Activated T-cell treated with anti-CD3 and anti-CD28 coated beads, Interleukin-2, amount 50 U/mL, for 4 hours (primary cell): Measurements from ENCODE around the gene BCL2L11. TPM values are rescaled to one million over a fixed set of nuclear protein-coding genes. Genes with fewer than 3 reads are reported as not detected.

Experiments used
- ATAC-seq, 2 donors: fragments of 200-7000 bp; cut with Tn5 transposase; one replicate each; pipeline ENCODE4 v1.10.0; 2021
- DNase-seq: peaks from one replicate; pipeline ENCODE4 v3.0.0-alpha.2; 2020
- H3K27me3 Mint-ChIP-seq: one replicate; pipeline ENCODE4 v1.8.0; 2021; ENCODE audit warnings: low read depth, mixed read lengths
- H3K36me3 Mint-ChIP-seq: one replicate; pipeline ENCODE4 v1.8.0; 2022; ENCODE audit warnings: mixed read lengths; ENCODE audit not compliant: insufficient read depth
- H3K4me1 Mint-ChIP-seq: one replicate; pipeline ENCODE4 v1.8.0; 2021; ENCODE audit warnings: low read depth, mixed read lengths
- H3K4me3 Mint-ChIP-seq: one replicate; pipeline ENCODE4 v1.8.0; 2021; ENCODE audit warnings: mild to moderate bottlenecking, moderate library complexity, mixed read lengths
- H3K9me3 Mint-ChIP-seq: one replicate; pipeline ENCODE4 v1.8.0; 2021; ENCODE audit warnings: mixed read lengths
- total RNA-seq, 3 donors: library from RNA; stranded (reverse); gene quantifications; one replicate each; pipeline ENCODE4 v1.2.1, GENCODE V29; 2021

BCL2L11 gene
- total RNA-seq, 3 donors from 2014 or later, result 63.3 to 68.9 (median 65.5) TPM

GRCh38 chr2:111213877-111214276 lies 93.2 kb downstream of the BCL2L11 start:
- no peak for DNase-seq
- Mint-ChIP-seq H3K4me3 (no peak overlapping the region), H3K4me1 (peaks cover 6% of the 10 kb centered on the region), H3K36me3 (peaks cover 1% of the 10 kb centered on the region), H3K27me3 (no peaks in the 10 kb centered on the region), H3K9me3 (peaks cover 23% of the 10 kb centered on the region)
- ATAC-seq, result no peak

GRCh38 chr2:111216811-111217652 lies 96.3 kb downstream of the BCL2L11 start:
- Mint-ChIP-seq H3K4me1 (no peaks in the 10 kb centered on the region), H3K4me3 (no peak overlapping the region), H3K27me3 (peaks cover 8% of the 10 kb centered on the region), H3K9me3 (peaks cover 23% of the 10 kb centered on the region), H3K36me3 (peaks cover 1% of the 10 kb centered on the region)
- ATAC-seq (no peak), DNase-seq (no peak)
